SK-N-SH treated with all-trans-retinoic acid at 6 μM for 48 hours (cell line): ENCODE data around the gene KRTAP1-4.

Experiments used
- ATAC-seq: fragments of 200-7000 bp; cut with Tn5 transposase; 3 replicates; pipeline ENCODE4 v1.9.1; 2020; ENCODE audit warnings: mild to moderate bottlenecking, moderate library complexity
- ARNTL ChIP-seq: fragments of 450-650 bp; formaldehyde crosslinking; IDR thresholded peaks from 2 replicates; pipeline ENCODE4 v1.5.0; 2020; ENCODE audit warnings: low read depth, mild to moderate bottlenecking, moderate library complexity, borderline replicate concordance
- BACH2 ChIP-seq: fragments of 250-450 bp; sonication (Bioruptor Pico); IDR thresholded peaks from 2 replicates; pipeline ENCODE4 v1.9.0; 2021; ENCODE audit warnings: mild to moderate bottlenecking, borderline replicate concordance
- CSDC2 ChIP-seq: fragments of 250-450 bp; sonication (Bioruptor Pico); IDR thresholded peaks from 2 replicates; pipeline ENCODE4 v1.5.0; 2020; ENCODE audit warnings: mild to moderate bottlenecking, moderate library complexity
- CSRNP3 ChIP-seq: fragments of 250-450 bp; sonication (Bioruptor Pico); IDR thresholded peaks from 2 replicates; pipeline ENCODE4 v1.5.1; 2021; ENCODE audit warnings: mild to moderate bottlenecking, moderate library complexity
- GLIS3 ChIP-seq: fragments of 250-450 bp; sonication (Bioruptor Pico); IDR thresholded peaks from 2 replicates; pipeline ENCODE4 v1.5.0; 2020; ENCODE audit warnings: mild to moderate bottlenecking, moderate library complexity
- ISL1 ChIP-seq: fragments of 250-450 bp; sonication (Bioruptor Pico); IDR thresholded peaks from 2 replicates; pipeline ENCODE4 v2.1.2; 2022; ENCODE audit warnings: mild to moderate bottlenecking, moderate library complexity
- OSR1 ChIP-seq: fragments of 250-450 bp; sonication (Bioruptor Pico); IDR thresholded peaks from 2 replicates; pipeline ENCODE4 v1.8.0; 2022; ENCODE audit warnings: moderate library complexity, mild to moderate bottlenecking, inconsistent platforms
- PATZ1 ChIP-seq: fragments of 250-450 bp; sonication (Bioruptor Pico); IDR thresholded peaks from 2 replicates; pipeline ENCODE4 v1.8.0; 2020; ENCODE audit warnings: mild to moderate bottlenecking, moderate library complexity, borderline replicate concordance
- POU6F1 ChIP-seq: fragments of 250-450 bp; sonication (Bioruptor Pico); IDR thresholded peaks from 2 replicates; pipeline ENCODE4 v1.8.0; 2021; ENCODE audit warnings: low read depth, mild to moderate bottlenecking, moderate library complexity, borderline replicate concordance
- RARB ChIP-seq: fragments of 250-450 bp; sonication (Bioruptor Pico); IDR thresholded peaks from 2 replicates; pipeline ENCODE4 v1.8.0; 2021; ENCODE audit warnings: mild to moderate bottlenecking, moderate library complexity
- SNAI2 ChIP-seq: fragments of 250-450 bp; sonication (Bioruptor Pico); IDR thresholded peaks from 2 replicates; pipeline ENCODE4 v1.5.0; 2020; ENCODE audit warnings: mild to moderate bottlenecking, moderate library complexity
- TCF4 ChIP-seq: fragments of 250-450 bp; sonication (Bioruptor Pico); IDR thresholded peaks from 2 replicates; pipeline ENCODE4 v1.8.0; 2021; ENCODE audit warnings: mild to moderate bottlenecking, moderate library complexity, borderline replicate concordance
- TOX ChIP-seq: fragments of 250-450 bp; sonication (Bioruptor Pico); IDR thresholded peaks from 2 replicates; pipeline ENCODE4 v1.8.0; 2021; ENCODE audit warnings: mild to moderate bottlenecking, moderate library complexity, borderline replicate concordance
- TSHZ2 ChIP-seq: fragments of 250-450 bp; sonication (Bioruptor Pico); IDR thresholded peaks from 2 replicates; pipeline ENCODE4 v1.5.0; 2020; ENCODE audit warnings: mild to moderate bottlenecking, moderate library complexity
- ZFP3 ChIP-seq: fragments of 250-450 bp; sonication (Bioruptor Pico); IDR thresholded peaks from 2 replicates; pipeline ENCODE4 v1.5.0; 2020; ENCODE audit warnings: mild to moderate bottlenecking, moderate library complexity
- ZFP30 ChIP-seq: fragments of 450-650 bp; formaldehyde crosslinking; IDR thresholded peaks from 2 replicates; pipeline ENCODE4 v1.5.0; 2022; ENCODE audit warnings: mild to moderate bottlenecking, moderate library complexity
- ZNF70 ChIP-seq: fragments of 450-650 bp; formaldehyde crosslinking; IDR thresholded peaks from 2 replicates; pipeline ENCODE4 v1.5.0; 2020; ENCODE audit warnings: mild to moderate bottlenecking, moderate library complexity
- ZNF8 ChIP-seq: fragments of 450-650 bp; formaldehyde crosslinking; IDR thresholded peaks from 2 replicates; pipeline ENCODE4 v1.5.0; 2020; ENCODE audit warnings: mild to moderate bottlenecking, moderate library complexity

The KRTAP1-4 gene

GRCh38 chr17:41016578-41017215 lies 13.3 kb downstream of the KRTAP1-4 start:
- TF ChIP-seq ZFP30 (CRISPR knock-in tag) (no peak), CSRNP3 (CRISPR knock-in tag) (no peak), PATZ1 (CRISPR knock-in tag) (no peak), BACH2 (CRISPR knock-in tag) (no peak), TSHZ2 (CRISPR knock-in tag) (no peak), TCF4 (CRISPR knock-in tag) (no peak), ARNTL (CRISPR knock-in tag) (no peak), OSR1 (CRISPR knock-in tag) (no peak), POU6F1 (CRISPR knock-in tag) (no peak)
- no peak for ATAC-seq

- no peak for ATAC-seq
- TF ChIP-seq BACH2 (CRISPR knock-in tag) (no peak), ISL1 (no peak), CSRNP3 (CRISPR knock-in tag) (no peak), ZFP30 (CRISPR knock-in tag) (no peak), CSDC2 (CRISPR knock-in tag) (no peak), OSR1 (CRISPR knock-in tag) (no peak)
These were observed 14.5 kb downstream of the KRTAP1-4 start for GRCh38 chr17:41015454-41015853.

GRCh38 chr17:41013606-41014005 lies 16.4 kb downstream of the KRTAP1-4 start:
- ATAC-seq = no peak
- TF ChIP-seq GLIS3 = no peak
- TF ChIP-seq ZNF70 (CRISPR knock-in tag) = no peak
- TF ChIP-seq TCF4 (CRISPR knock-in tag) = no peak
- no peak for TF ChIP-seq CSRNP3 (CRISPR knock-in tag)
- no peak for TF ChIP-seq SNAI2
- no peak for TF ChIP-seq TOX (CRISPR knock-in tag)
- TF ChIP-seq PATZ1 (CRISPR knock-in tag) = no peak
- no peak for TF ChIP-seq RARB (CRISPR knock-in tag)
- no peak for TF ChIP-seq POU6F1 (CRISPR knock-in tag)
- no peak for TF ChIP-seq TSHZ2 (CRISPR knock-in tag)
- no peak for TF ChIP-seq ZFP3
- TF ChIP-seq ZNF8 (CRISPR knock-in tag) = no peak
- TF ChIP-seq ISL1 = no peak
